MCF 10A (cell line): ENCODE results near the gene SNHG17. TPM values are rescaled to one million over a fixed set of nuclear protein-coding genes. Genes with fewer than 3 reads are reported as not detected.
A peak's percentile ranks its signal among the peaks of the same experiment; 100 is the strongest.
"Not testable (repeated sequence)": the region's sequence is repeated elsewhere in the genome, so short reads cannot be mapped to it uniquely, and the experiment has no call there.

Experiments
- BruUV-seq: library from RNA; stranded (reverse); fragments of 400-500 nt; replicated peaks from 2 replicates; lab custom pipeline; 2021; lab: Mats Ljungman, UMichigan
- CTCF ChIA-PET: fragments of 300-600 bp; sonication (Branson Sonifier 250); formaldehyde crosslinking; extraction: SDS; loops from one replicate; lab custom pipeline; 2021; ENCODE audit warnings: antibody characterized with exemption, inconsistent platforms; lab: Yijun Ruan, JAX
- POLR2A ChIA-PET: fragments of 300-600, 350-650 bp; sonication (Branson Sonifier 250); formaldehyde crosslinking; extraction: SDS; loops from one replicate; lab custom pipeline; 2020; ENCODE audit warnings: antibody characterized with exemption, inconsistent platforms; lab: Yijun Ruan, JAX
- DNase-seq: peaks from one replicate; pipeline ENCODE4 v3.0.0-alpha.2; 2018; ENCODE audit not compliant: unreplicated experiment
- H3K27ac Mint-ChIP-seq: one replicate; pipeline ENCODE4 v1.8.0; 2022; ENCODE audit warnings: mild to moderate bottlenecking, low read depth, mixed read lengths; ENCODE audit not compliant: unreplicated experiment
- H3K27me3 Mint-ChIP-seq: one replicate; pipeline ENCODE4 v1.8.0; 2022; ENCODE audit warnings: mixed read lengths; ENCODE audit not compliant: insufficient read depth, unreplicated experiment
- H3K36me3 Mint-ChIP-seq: one replicate; pipeline ENCODE4 v1.8.0; 2022; ENCODE audit warnings: mild to moderate bottlenecking, moderate library complexity, mixed read lengths; ENCODE audit not compliant: insufficient read depth, unreplicated experiment
- H3K4me1 Mint-ChIP-seq: one replicate; pipeline ENCODE4 v1.8.0; 2022; ENCODE audit warnings: mixed read lengths; ENCODE audit not compliant: insufficient read depth, unreplicated experiment
- H3K4me3 Mint-ChIP-seq: one replicate; pipeline ENCODE4 v1.8.0; 2022; ENCODE audit warnings: mild to moderate bottlenecking, moderate library complexity, mixed read lengths; ENCODE audit not compliant: unreplicated experiment
- H3K9me3 Mint-ChIP-seq: one replicate; pipeline ENCODE4 v1.8.0; 2022; ENCODE audit warnings: mixed read lengths; ENCODE audit not compliant: unreplicated experiment
- CTCF ChIP-seq: fragments of 200-600 bp; IDR thresholded peaks from one replicate; pipeline ENCODE4 v1.8.0; 2022; ENCODE audit warnings: antibody characterized with exemption, mild to moderate bottlenecking; ENCODE audit not compliant: unreplicated experiment
- intact Hi-C: fragments of 100-400 bp; cut with micrococcal nuclease; formaldehyde crosslinking; loops from 2 replicates; pipeline ENCODE4 v1.14.1; 2022
- total RNA-seq: library from RNA; stranded (reverse); gene quantifications from 2 replicates; pipeline ENCODE4 v1.2.3, GENCODE V29; 2022

SNHG17 gene
- total RNA-seq, 1 experiment from 2014 or later: 133 TPM

GRCh38 chr20:38471245-38471644 lies 36.1 kb upstream of the SNHG17 start:
- intact Hi-C loops: no loop called here
- no peaks in the 10 kb centered on the region for H3K9me3 Mint-ChIP-seq
- no TSS peak for BruUV-seq
- TF ChIP-seq CTCF: no peak
- peaks cover 23% of the 10 kb centered on the region for H3K4me1 Mint-ChIP-seq
- POLR2A ChIA-PET: interaction anchor here (0.6 to 5.2 kb wide), 8 partner anchors 8 to 277 kb away, joined by 3 to 147 read pairs (median 18); partner anchors contain the start of gene SNHG17
- no peaks in the 10 kb centered on the region for H3K27me3 Mint-ChIP-seq
- no peak overlapping the region for H3K4me3 Mint-ChIP-seq
- DNase-seq: no peak
- CTCF ChIA-PET: interaction anchor here (1.0 to 7.2 kb wide), 10 partner anchors 11 to 64 kb away, joined by 3 to 70 read pairs (median 13); partner anchors contain the start of gene SNHG17
- no peaks in the 10 kb centered on the region for H3K36me3 Mint-ChIP-seq
- no peak overlapping the region for H3K27ac Mint-ChIP-seq

GRCh38 chr20:38466983-38467382 lies 31.9 kb upstream of the SNHG17 start:
- no peak overlapping the region for H3K4me3 Mint-ChIP-seq
- intact Hi-C loops: no loop called here
- no peaks in the 10 kb centered on the region for H3K36me3 Mint-ChIP-seq
- DNase-seq: no peak
- H3K4me1 Mint-ChIP-seq: peaks cover 5% of the 10 kb centered on the region
- no peak overlapping the region for H3K27ac Mint-ChIP-seq
- no TSS peak for BruUV-seq
- no peaks in the 10 kb centered on the region for H3K27me3 Mint-ChIP-seq
- H3K9me3 Mint-ChIP-seq: no peaks in the 10 kb centered on the region
- POLR2A ChIA-PET: interaction anchor here (2.0 kb wide), 1 partner anchor 21 kb away, joined by 7 read pairs; no protein-coding TSS in a partner anchor
- TF ChIP-seq CTCF: no peak
- CTCF ChIA-PET: interaction anchor here (0.6 to 1.4 kb wide), 3 partner anchors 21 to 32 kb away, joined by 3 to 5 read pairs (median 3); partner anchors contain the start of gene SNHG17

GRCh38 chr20:38466171-38466570 lies 31.0 kb upstream of the SNHG17 start:
- Mint-ChIP-seq H3K4me1 (no peaks in the 10 kb centered on the region), H3K27ac (no peak overlapping the region), H3K27me3 (no peaks in the 10 kb centered on the region), H3K4me3 (no peak overlapping the region), H3K9me3 (no peaks in the 10 kb centered on the region), H3K36me3 (no peaks in the 10 kb centered on the region)
- DNase-seq: no peak
- TF ChIP-seq CTCF: no peak
- intact Hi-C loops: no loop called here
- BruUV-seq: no TSS peak
- ChIA-PET POLR2A (interaction anchor here (1.8 to 2.0 kb wide), 2 partner anchors 20 to 31 kb away, joined by 7 to 9 read pairs; partner anchors contain the start of gene SNHG17), CTCF (interaction anchor here (0.7 to 1.5 kb wide), 3 partner anchors 8 to 31 kb away, joined by 3 to 5 read pairs (median 3); partner anchors contain the start of gene SNHG17)

- intact Hi-C loops, H3K27ac Mint-ChIP-seq, H3K4me1 Mint-ChIP-seq: not testable (repeated sequence)
Observed at GRCh38 chr20:38461569-38461968, 26.4 kb upstream of the SNHG17 start.

GRCh38 chr20:38461167-38461566 lies 26.0 kb upstream of the SNHG17 start:
- DNase-seq: not testable (repeated sequence)

More at GRCh38 chr20:38461569-38461968, 26.4 kb upstream of the SNHG17 start:
- H3K27me3 Mint-ChIP-seq, CTCF ChIA-PET, POLR2A ChIA-PET, H3K36me3 Mint-ChIP-seq, BruUV-seq, DNase-seq, H3K4me3 Mint-ChIP-seq, H3K9me3 Mint-ChIP-seq: not testable (repeated sequence)

GRCh38 chr20:38460631-38461030 lies 25.5 kb upstream of the SNHG17 start:
- POLR2A ChIA-PET: interaction anchor here (0.8 to 1.3 kb wide), 5 partner anchors 8 to 27 kb away, joined by 4 to 19 read pairs (median 9); partner anchors contain the start of genes RALGAPB and SNHG17
- H3K4me3 Mint-ChIP-seq: peak overlapping the region; percentile 52
- intact Hi-C loops, BruUV-seq, DNase-seq, H3K27me3 Mint-ChIP-seq, H3K9me3 Mint-ChIP-seq, H3K36me3 Mint-ChIP-seq, H3K4me1 Mint-ChIP-seq: not testable (repeated sequence)
- CTCF ChIA-PET: interaction anchor here (0.8 kb wide), 2 partner anchors 12 to 316 kb away, joined by 3 to 4 read pairs; no protein-coding TSS in a partner anchor
- H3K27ac Mint-ChIP-seq: peak overlapping the region; percentile 66

More at GRCh38 chr20:38461167-38461566, 26.0 kb upstream of the SNHG17 start:
- CTCF ChIA-PET, H3K4me1 Mint-ChIP-seq, H3K27ac Mint-ChIP-seq, H3K27me3 Mint-ChIP-seq, intact Hi-C loops, H3K36me3 Mint-ChIP-seq, H3K4me3 Mint-ChIP-seq, H3K9me3 Mint-ChIP-seq, BruUV-seq, POLR2A ChIA-PET: not testable (repeated sequence)
